Rectal smooth muscle tissue (tissue), 1 donor: ENCODE measurements around the gene MUC5AC.

ENCODE experiments used
- H3K27ac ChIP-seq: one replicate; pipeline ENCODE4 v1.7.0; 2013; ENCODE audit warnings: low read depth, low read length, inconsistent platforms
- H3K27me3 ChIP-seq: one replicate; pipeline ENCODE4 v1.7.0; 2013; ENCODE audit warnings: low read length; ENCODE audit not compliant: control insufficient read depth, insufficient read depth
- H3K36me3 ChIP-seq: one replicate; pipeline ENCODE4 v1.7.0; 2013; ENCODE audit warnings: low read length; ENCODE audit not compliant: control insufficient read depth, insufficient read depth
- H3K4me1 ChIP-seq: one replicate; pipeline ENCODE4 v1.7.0; 2013; ENCODE audit warnings: low read length; ENCODE audit not compliant: control insufficient read depth, insufficient read depth
- H3K4me3 ChIP-seq: one replicate; pipeline ENCODE4 v1.7.0; 2013; ENCODE audit warnings: low read length
- H3K9ac ChIP-seq: one replicate; pipeline ENCODE4 v1.7.0; 2013; ENCODE audit warnings: low read length

MUC5AC gene

GRCh38 chr11:1140642-1141490, 16.9 kb upstream of the MUC5AC start:
- Histone ChIP-seq H3K4me3 (no peak overlapping the region), H3K36me3 (no peaks in the 10 kb centered on the region), H3K4me1 (no peaks in the 10 kb centered on the region), H3K27ac (no peak overlapping the region), H3K9ac (no peak overlapping the region), H3K27me3 (no peaks in the 10 kb centered on the region)

- Histone ChIP-seq H3K4me3 (no peak overlapping the region), H3K27me3 (no peaks in the 10 kb centered on the region), H3K9ac (no peak overlapping the region), H3K27ac (no peak overlapping the region), H3K36me3 (no peaks in the 10 kb centered on the region), H3K4me1 (no peaks in the 10 kb centered on the region)
Measured at GRCh38 chr11:1146365-1146764, 11.4 kb upstream of the MUC5AC start.

GRCh38 chr11:1147792-1148191, 10.0 kb upstream of the MUC5AC start:
- H3K36me3 ChIP-seq: no peaks in the 10 kb centered on the region
- H3K9ac ChIP-seq: no peak overlapping the region
- no peak overlapping the region for H3K27ac ChIP-seq
- no peaks in the 10 kb centered on the region for H3K27me3 ChIP-seq
- H3K4me3 ChIP-seq: no peak overlapping the region
- no peaks in the 10 kb centered on the region for H3K4me1 ChIP-seq

- Histone ChIP-seq H3K9ac (no peak overlapping the region), H3K4me1 (no peaks in the 10 kb centered on the region), H3K27me3 (no peaks in the 10 kb centered on the region), H3K4me3 (no peak overlapping the region), H3K36me3 (no peaks in the 10 kb centered on the region), H3K27ac (no peak overlapping the region)
Measured at GRCh38 chr11:1148752-1149180, 9.0 kb upstream of the MUC5AC start.

DNA sequence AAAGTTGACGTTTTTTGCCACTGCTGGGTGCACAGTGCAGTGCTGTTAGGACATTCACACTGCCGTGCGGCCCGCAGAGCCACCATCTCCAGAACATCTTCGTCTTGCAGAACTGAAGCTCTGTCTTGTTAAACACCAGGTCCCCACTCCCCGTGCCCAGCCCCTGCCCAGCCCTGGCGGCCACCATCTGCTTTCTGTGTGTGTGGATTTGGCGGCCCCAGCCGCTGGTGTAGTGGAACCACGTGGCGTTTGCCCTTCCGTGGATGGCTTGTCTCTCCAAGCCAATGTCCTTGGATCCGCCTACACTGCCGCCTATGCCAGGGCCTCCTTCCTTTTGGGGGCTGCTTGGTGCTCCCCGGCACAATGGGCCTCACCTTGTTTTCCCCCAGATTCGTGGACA, 8.2 kb upstream of the MUC5AC start:
- H3K27ac ChIP-seq: no peak overlapping the region
- H3K4me1 ChIP-seq: no peaks in the 10 kb centered on the region
- no peak overlapping the region for H3K4me3 ChIP-seq

DNA sequence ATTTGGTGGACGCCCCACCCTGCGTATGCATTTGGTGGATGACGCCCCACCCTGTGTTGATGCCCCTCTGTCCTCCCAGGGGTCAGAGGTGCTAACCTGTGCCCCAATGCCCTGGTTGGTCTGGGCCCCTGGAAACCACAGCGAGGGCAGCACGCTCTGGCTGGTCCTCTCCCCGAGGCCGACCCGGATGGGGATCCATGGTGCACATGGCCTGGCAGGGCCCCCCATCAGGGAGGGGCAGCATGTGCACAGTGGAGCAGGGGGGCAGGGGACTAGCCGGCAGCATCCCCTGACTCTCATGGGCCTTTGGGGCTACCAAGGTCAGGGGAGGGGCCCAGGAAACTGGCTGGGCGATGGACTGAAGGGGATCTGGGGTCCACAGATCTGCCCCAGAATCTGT, 7.6 kb upstream of the MUC5AC start:
- H3K36me3 ChIP-seq: no peaks in the 10 kb centered on the region
- no peak overlapping the region for H3K27ac ChIP-seq
- no peak overlapping the region for H3K9ac ChIP-seq
- no peak overlapping the region for H3K4me3 ChIP-seq
- H3K27me3 ChIP-seq: no peaks in the 10 kb centered on the region
- no peaks in the 10 kb centered on the region for H3K4me1 ChIP-seq

More for the DNA sequence above, 8.2 kb upstream of the MUC5AC start:
- no peak overlapping the region for H3K9ac ChIP-seq
- no peaks in the 10 kb centered on the region for H3K27me3 ChIP-seq
- H3K36me3 ChIP-seq: no peaks in the 10 kb centered on the region

GRCh38 chr11:1150769-1151365, 6.9 kb upstream of the MUC5AC start:
- no peaks in the 10 kb centered on the region for H3K4me1 ChIP-seq
- no peak overlapping the region for H3K27ac ChIP-seq
- H3K27me3 ChIP-seq: no peaks in the 10 kb centered on the region
- H3K36me3 ChIP-seq: no peaks in the 10 kb centered on the region
- H3K4me3 ChIP-seq: no peak overlapping the region
- no peak overlapping the region for H3K9ac ChIP-seq

- H3K27me3 ChIP-seq: no peaks in the 10 kb centered on the region
- no peaks in the 10 kb centered on the region for H3K36me3 ChIP-seq
- no peak overlapping the region for H3K4me3 ChIP-seq
- H3K27ac ChIP-seq: no peak overlapping the region
- no peak overlapping the region for H3K9ac ChIP-seq
- H3K4me1 ChIP-seq: no peaks in the 10 kb centered on the region
Measured at GRCh38 chr11:1151366-1152315, 6.1 kb upstream of the MUC5AC start.

DNA sequence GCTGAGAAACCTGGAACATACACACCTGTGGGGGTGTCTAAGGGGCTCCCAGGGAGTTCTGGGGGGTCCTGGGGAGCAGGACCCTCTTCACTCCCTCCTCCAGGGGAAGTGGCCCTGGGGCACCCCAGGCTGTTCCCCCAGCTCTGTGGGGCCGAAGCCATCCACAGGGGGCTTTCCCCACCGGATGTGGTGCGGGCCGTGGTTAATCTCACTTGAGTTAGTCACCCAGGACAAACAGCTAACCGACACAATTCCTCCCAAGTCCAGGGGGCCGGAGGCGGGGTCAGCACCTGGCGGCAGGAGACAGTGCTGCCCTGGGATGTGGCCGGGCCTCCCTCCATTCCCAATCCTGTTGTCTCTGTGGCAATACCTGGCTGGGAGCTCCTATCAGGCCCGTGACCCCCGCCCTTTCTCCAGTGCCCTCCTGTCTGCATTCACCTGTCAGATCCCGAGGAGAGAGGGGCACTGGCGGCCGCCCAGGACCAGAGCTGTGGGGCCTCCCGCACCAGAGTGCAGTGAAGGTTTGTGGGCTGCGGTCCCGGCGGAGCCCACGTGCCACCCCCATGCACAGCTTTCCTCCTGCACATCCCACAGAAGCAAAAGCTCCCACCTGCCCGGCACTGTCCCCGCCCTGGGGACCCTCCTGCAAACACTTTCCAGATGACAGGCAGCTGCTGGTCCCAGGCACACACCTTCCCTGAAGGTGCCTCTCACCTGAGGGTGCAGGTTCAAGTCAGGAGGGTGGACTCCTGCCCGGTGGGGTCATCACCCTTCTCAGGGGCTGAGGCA, 5.2 kb upstream of the MUC5AC start:
- Histone ChIP-seq H3K27me3 (no peaks in the 10 kb centered on the region), H3K4me1 (no peaks in the 10 kb centered on the region), H3K4me3 (no peak overlapping the region), H3K27ac (no peak overlapping the region), H3K9ac (no peak overlapping the region), H3K36me3 (no peaks in the 10 kb centered on the region)

DNA sequence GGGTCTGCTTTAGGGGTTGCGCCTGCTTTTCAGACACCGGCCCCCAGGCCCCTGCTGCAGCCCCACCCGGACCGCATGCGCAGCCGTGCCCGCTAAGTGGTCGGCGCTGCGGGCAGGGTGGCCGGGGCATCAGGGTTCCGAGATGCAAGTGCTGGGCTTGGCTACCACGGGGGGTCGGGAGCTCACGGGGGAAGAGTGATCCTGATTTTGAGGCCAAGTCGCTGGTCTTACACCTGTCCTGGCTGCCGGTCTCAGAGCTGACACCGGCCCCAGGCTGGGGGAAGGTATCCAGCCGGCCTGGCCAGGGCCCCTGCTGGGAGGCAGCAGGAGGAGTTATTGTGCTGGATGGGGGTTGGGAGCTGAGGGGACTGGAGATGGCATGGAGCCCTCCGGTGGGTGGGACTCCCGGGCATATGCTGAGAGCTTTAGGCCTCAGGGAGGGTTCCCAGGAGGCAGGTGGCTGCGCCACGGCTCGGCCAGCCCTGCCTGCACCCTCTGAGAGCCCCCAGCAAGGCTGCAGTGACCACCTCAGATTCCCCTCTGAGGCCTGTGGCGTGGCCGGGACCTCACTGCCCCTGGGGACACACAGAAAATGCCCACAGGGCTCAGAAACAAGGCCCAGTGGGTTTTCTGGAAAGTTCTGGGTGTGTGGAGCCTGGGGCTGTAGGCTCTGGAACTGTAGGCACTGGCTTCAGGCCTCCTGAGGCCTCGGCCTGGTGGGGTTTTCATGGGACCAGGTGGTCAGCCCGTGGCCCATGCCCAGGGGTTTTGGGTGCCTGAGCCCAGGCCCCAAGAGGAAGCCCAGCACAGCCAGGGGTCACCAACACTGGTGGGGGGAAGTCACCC, 4.4 kb upstream of the MUC5AC start:
- H3K36me3 ChIP-seq: no peaks in the 10 kb centered on the region
- H3K4me1 ChIP-seq: no peaks in the 10 kb centered on the region
- H3K27ac ChIP-seq: no peak overlapping the region
- H3K4me3 ChIP-seq: no peak overlapping the region
- no peaks in the 10 kb centered on the region for H3K27me3 ChIP-seq
- H3K9ac ChIP-seq: no peak overlapping the region

- no peaks in the 10 kb centered on the region for H3K4me1 ChIP-seq
- no peak overlapping the region for H3K9ac ChIP-seq
- no peaks in the 10 kb centered on the region for H3K36me3 ChIP-seq
- no peaks in the 10 kb centered on the region for H3K27me3 ChIP-seq
- H3K4me3 ChIP-seq: no peak overlapping the region
- H3K27ac ChIP-seq: no peak overlapping the region
Measured at GRCh38 chr11:1153951-1154493, 3.7 kb upstream of the MUC5AC start.
